HepG2 (cell line): ENCODE results near the gene PFDN5. TPM values are rescaled to one million over a fixed set of nuclear protein-coding genes. Genes with fewer than 3 reads are reported as not detected.

Source experiments
- CBX1 ChIP-seq: IDR thresholded peaks from one replicate; pipeline ENCODE4 v1.6.1; 2016; ENCODE audit warnings: antibody characterized with exemption, low read depth
- CC2D1A ChIP-seq: sonication (generic); formaldehyde crosslinking; IDR thresholded peaks from 2 replicates; pipeline ENCODE4 v1.8.1; 2023; ENCODE audit warnings: mild to moderate bottlenecking, missing genetic modification reagents
- DMTF1 ChIP-seq: sonication (generic); formaldehyde crosslinking; IDR thresholded peaks from 2 replicates; pipeline ENCODE4 v1.4.0; 2020; ENCODE audit warnings: mild to moderate bottlenecking, missing genetic modification reagents
- E2F2 ChIP-seq: sonication (generic); formaldehyde crosslinking; IDR thresholded peaks from 2 replicates; pipeline ENCODE4 v1.4.0; 2020; ENCODE audit warnings: missing genetic modification reagents, borderline replicate concordance
- FOXM1 ChIP-seq: sonication (generic); formaldehyde crosslinking; IDR thresholded peaks from 2 replicates; pipeline ENCODE4 v1.5.0; 2020; ENCODE audit warnings: missing genetic modification reagents
- FUBP1 ChIP-seq: sonication (generic); formaldehyde crosslinking; IDR thresholded peaks from 2 replicates; pipeline ENCODE4 v1.5.1; 2020; ENCODE audit warnings: missing genetic modification reagents, mild to moderate bottlenecking, borderline replicate concordance
- GFI1 ChIP-seq: sonication (generic); formaldehyde crosslinking; IDR thresholded peaks from 2 replicates; pipeline ENCODE4 v1.5.0; 2020; ENCODE audit warnings: missing genetic modification reagents, mild to moderate bottlenecking, borderline replicate concordance
- HDAC1 ChIP-seq: sonication (generic); formaldehyde crosslinking; IDR thresholded peaks from 2 replicates; pipeline ENCODE4 v1.5.1; 2020; ENCODE audit warnings: mild to moderate bottlenecking, missing genetic modification reagents
- IRF1 ChIP-seq: sonication (generic); formaldehyde crosslinking; IDR thresholded peaks from 2 replicates; pipeline ENCODE4 v1.4.0; 2020; ENCODE audit warnings: low read depth, mild to moderate bottlenecking, missing genetic modification reagents
- NCOA5 ChIP-seq: sonication (generic); formaldehyde crosslinking; IDR thresholded peaks from 2 replicates; pipeline ENCODE4 v1.4.0; 2020; ENCODE audit warnings: missing genetic modification reagents
- PHF20 ChIP-seq: sonication (generic); formaldehyde crosslinking; IDR thresholded peaks from 2 replicates; pipeline ENCODE4 v1.5.0; 2020; ENCODE audit warnings: mild to moderate bottlenecking, missing genetic modification reagents
- RBM39 ChIP-seq: fragments of 200-400 bp; formaldehyde crosslinking; IDR thresholded peaks from one replicate; pipeline ENCODE4 v1.6.1; 2018; ENCODE audit warnings: antibody characterized with exemption, mild to moderate bottlenecking, low read depth, low read length; ENCODE audit not compliant: poor library complexity, severe bottlenecking
- TAF15 ChIP-seq: fragments of 200-400 bp; formaldehyde crosslinking; IDR thresholded peaks from one replicate; pipeline ENCODE4 v1.6.1; 2018; ENCODE audit warnings: mild to moderate bottlenecking, low read depth, low read length; ENCODE audit not compliant: poor library complexity, severe bottlenecking
- THYN1 ChIP-seq: sonication (generic); formaldehyde crosslinking; IDR thresholded peaks from 2 replicates; pipeline ENCODE4 v1.8.1; 2023; ENCODE audit warnings: low read depth, mild to moderate bottlenecking, moderate library complexity, missing genetic modification reagents, borderline replicate concordance
- ZBTB7B ChIP-seq: sonication (generic); formaldehyde crosslinking; IDR thresholded peaks from 2 replicates; pipeline ENCODE4 v1.4.0; 2020; ENCODE audit warnings: missing genetic modification reagents
- ZNF136 ChIP-seq: sonication (generic); formaldehyde crosslinking; IDR thresholded peaks from 2 replicates; pipeline ENCODE4 v1.8.1; 2022; ENCODE audit warnings: low read depth, mild to moderate bottlenecking, moderate library complexity, missing genetic modification reagents
- ZNF274 ChIP-seq: sonication (generic); formaldehyde crosslinking; IDR thresholded peaks from 2 replicates; pipeline ENCODE4 v1.5.1; 2020; ENCODE audit warnings: mild to moderate bottlenecking, missing genetic modification reagents
- ZNF326 ChIP-seq: sonication (generic); formaldehyde crosslinking; IDR thresholded peaks from 2 replicates; pipeline ENCODE4 v1.4.0; 2020; ENCODE audit warnings: missing genetic modification reagents, borderline replicate concordance
- ZNF597 ChIP-seq: sonication (generic); formaldehyde crosslinking; IDR thresholded peaks from 2 replicates; pipeline ENCODE4 v1.5.0; 2020; ENCODE audit warnings: missing genetic modification reagents
- ZUFSP ChIP-seq: sonication (generic); formaldehyde crosslinking; IDR thresholded peaks from 2 replicates; pipeline ENCODE4 v1.9.0; 2021; ENCODE audit warnings: missing genetic modification reagents, mild to moderate bottlenecking, borderline replicate concordance
- polyA plus RNA-seq, 8 experiments: library from polyadenylated mRNA; depleted of rRNA in 3 of 8; stranded (reverse) in 7 of 8; unstranded in 1 of 8; fragments of >200 nt; fragmentation: Illumina TruSeq in 4 of 8; extraction: Trizol in 4 of 8; gene quantifications; 2 replicates each; pipeline versions ENCODE4 v1.2.1 to v1.2.3, GENCODE V29; 2011 to 2016; ENCODE audit warnings: low read depth in 4 of 8, missing spikeins in 1 of 8, mixed read lengths in 1 of 8; ENCODE audit not compliant: insufficient read depth in 1 of 8
- total RNA-seq, 5 experiments: library from RNA; depleted of rRNA; stranded (reverse); fragments of >200 nt; fragmentation: Illumina TruSeq; extraction: Trizol; gene quantifications; 2 replicates each; pipeline ENCODE4 v1.2.3, GENCODE V29; 2016; ENCODE audit warnings: low read depth in 1 of 5

The PFDN5 gene
- total and polyA plus RNA-seq, 2 of the 13 experiments (the other 11 are each of a cell fraction or from before 2014, with no cell fraction given) = 449 to 462 TPM

GRCh38 chr12:53252349-53252916, 42.9 kb upstream of the PFDN5 start (continued):
- TF ChIP-seq HDAC1 (no peak; the same call in 1 of the 2 replicates), GFI1 (no peak), CBX1 (no peak), THYN1 (CRISPR knock-in tag) (no peak), CC2D1A (CRISPR knock-in tag) (no peak), ZNF136 (CRISPR knock-in tag) (no peak), DMTF1 (CRISPR knock-in tag) (no peak), ZBTB7B (CRISPR knock-in tag) (no peak), FUBP1 (CRISPR knock-in tag) (no peak), ZNF274 (CRISPR knock-in tag) (no peak; the same call in 1 of the 2 replicates), NCOA5 (CRISPR knock-in tag) (no peak), FOXM1 (CRISPR knock-in tag) (no peak), ZNF597 (CRISPR knock-in tag) (no peak), TAF15 (peak; percentile 5), E2F2 (CRISPR knock-in tag) (no peak), IRF1 (CRISPR knock-in tag) (no peak), ZNF326 (no peak), PHF20 (CRISPR knock-in tag) (peak; percentile 33), RBM39 (peak; percentile 0), ZUFSP (CRISPR knock-in tag) (no peak)
